GM23248 (cell line): Measurements from ENCODE around the gene ABHD6. TPM values are rescaled to one million over a fixed set of nuclear protein-coding genes. Genes with fewer than 3 reads are reported as not detected.

Source experiments
- DNase-seq: peaks from one replicate; pipeline ENCODE4 v3.0.0-alpha.2; 2015
- H2AFZ ChIP-seq: fragments of 200-600 bp; sonication (generic); 2 replicates; pipeline ENCODE4 v1.6.1; 2016; ENCODE audit warnings: antibody characterized with exemption
- H3F3A ChIP-seq: fragments of 200-600 bp; sonication (generic); 2 replicates; pipeline ENCODE4 v1.6.1; 2016; ENCODE audit warnings: mild to moderate bottlenecking, antibody characterized with exemption, mixed run types; ENCODE audit not compliant: insufficient read depth
- H3K27ac ChIP-seq: fragments of 200-600 bp; sonication (generic); 2 replicates; pipeline ENCODE4 v1.5.1; 2016; ENCODE audit warnings: mild to moderate bottlenecking
- H3K27me3 ChIP-seq: fragments of 200-600 bp; sonication (generic); replicated peaks from 2 replicates; pipeline ENCODE4 v1.6.1; 2016; ENCODE audit warnings: mild to moderate bottlenecking; ENCODE audit not compliant: insufficient read depth
- H3K36me3 ChIP-seq: fragments of 200-600 bp; sonication (generic); 2 replicates; pipeline ENCODE4 v1.6.1; 2016; ENCODE audit warnings: low read depth, mild to moderate bottlenecking
- H3K4me1 ChIP-seq: fragments of 200-600 bp; sonication (generic); 2 replicates; pipeline ENCODE4 v1.6.1; 2016; ENCODE audit warnings: mild to moderate bottlenecking; ENCODE audit not compliant: insufficient read depth
- H3K4me2 ChIP-seq: fragments of 200-600 bp; sonication (generic); one replicate; pipeline ENCODE4 v1.6.1; 2016; ENCODE audit warnings: mild to moderate bottlenecking; ENCODE audit not compliant: unreplicated experiment
- H3K4me3 ChIP-seq: fragments of 200-600 bp; sonication (generic); 2 replicates; pipeline ENCODE4 v1.5.1; 2016; ENCODE audit warnings: mild to moderate bottlenecking
- H3K79me2 ChIP-seq: fragments of 200-600 bp; sonication (generic); 2 replicates; pipeline ENCODE4 v1.6.1; 2016; ENCODE audit warnings: mild to moderate bottlenecking; ENCODE audit not compliant: insufficient read depth
- H3K9ac ChIP-seq: fragments of 200-600 bp; sonication (generic); 2 replicates; pipeline ENCODE4 v1.6.1; 2016; ENCODE audit warnings: mild to moderate bottlenecking
- H3K9me2 ChIP-seq: fragments of 200-600 bp; sonication (generic); 2 replicates; pipeline ENCODE4 v1.6.1; 2016; ENCODE audit warnings: mixed run types, mild to moderate bottlenecking, moderate library complexity; ENCODE audit not compliant: insufficient read depth
- H3K9me3 ChIP-seq: fragments of 200-600 bp; sonication (generic); one replicate; pipeline ENCODE4 v1.6.1; 2017; ENCODE audit warnings: low read depth
- H4K20me1 ChIP-seq: fragments of 200-600 bp; sonication (generic); 2 replicates; pipeline ENCODE4 v1.6.0; 2016; ENCODE audit not compliant: insufficient read depth
- EZH2 ChIP-seq: fragments of 200-600 bp; sonication (generic); IDR thresholded peaks from 2 replicates; pipeline ENCODE4 v1.6.1; 2018; ENCODE audit warnings: antibody characterized with exemption, mild to moderate bottlenecking; ENCODE audit not compliant: insufficient read depth, poor library complexity, severe bottlenecking
- EZH2phosphoT487 ChIP-seq: fragments of 200-600 bp; sonication (generic); IDR thresholded peaks from 2 replicates; pipeline ENCODE4 v1.6.1; 2018; ENCODE audit warnings: antibody characterized with exemption, moderate library complexity, mild to moderate bottlenecking, low read depth; ENCODE audit not compliant: insufficient read depth
- WGBS, 2 experiments: methylation state at CpG; one replicate each; pipeline ENCODE4 v1.1.6; 2015 to 2017; ENCODE audit warnings: low lambda C conversion rate in 2 of 2, low coverage in 1 of 2; ENCODE audit errors: missing lambda C conversion rate in 2 of 2; 5-methylcytosine and 5-hydroxymethylcytosine counted together
- in situ Hi-C: fragments of 300-500 bp; cut with MboI; formaldehyde crosslinking; loops from 2 replicates; pipeline ENCODE4 v1.15.0; 2020
- polyA plus RNA-seq: library from polyadenylated mRNA; unstranded; fragments of >200 nt; fragmentation: Nextera tagmentation; extraction: Ambion mirVana; gene quantifications from 2 replicates; pipeline ENCODE4 v1.2.1, GENCODE V29; 2016
- total RNA-seq: library from RNA; depleted of rRNA; stranded (reverse); fragments of >200 nt; shearing (Covaris generic); gene quantifications from 2 replicates; pipeline ENCODE4 v1.2.3, GENCODE V29; 2014

ABHD6 gene
- total and polyA plus RNA-seq, 2 experiments from 2014 or later = 4.4 to 5.3 TPM

DNA sequence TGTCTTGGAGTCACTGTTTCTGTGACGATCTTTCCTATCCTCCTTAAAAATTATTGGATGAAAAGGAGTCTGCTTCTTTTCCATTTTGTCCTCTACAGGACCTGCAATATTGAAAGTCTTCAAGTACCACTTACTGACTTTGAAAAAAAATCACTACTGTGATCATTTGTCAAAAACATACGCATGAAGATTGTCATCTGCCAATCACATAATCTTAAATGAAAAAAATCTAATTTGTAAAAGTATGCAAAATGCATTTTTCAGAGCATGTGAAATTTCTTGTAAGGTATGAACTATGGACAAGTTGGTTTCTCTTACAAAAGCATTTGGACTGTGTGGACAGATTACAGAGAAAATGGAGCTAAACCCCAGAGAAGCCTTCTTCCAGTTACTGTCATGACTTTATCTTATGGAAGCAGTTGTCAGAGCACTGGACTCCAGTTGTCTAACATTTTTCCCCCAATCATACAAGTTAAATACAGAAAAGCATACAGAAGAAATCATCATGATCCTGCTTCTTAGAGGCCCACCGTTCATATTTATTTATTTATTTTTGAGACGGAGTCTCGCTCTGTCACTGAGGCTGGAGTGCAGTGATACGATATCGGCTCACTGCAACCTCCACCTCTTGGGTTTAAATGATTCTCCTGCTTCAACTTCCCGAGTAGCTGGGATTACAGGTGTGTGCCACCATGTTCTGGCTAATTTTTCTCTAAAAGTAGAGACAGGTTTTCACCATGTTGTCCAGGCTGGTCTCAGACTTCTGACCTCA is 91.7 kb downstream of the ABHD6 start:
- H3K27ac ChIP-seq = no peak overlapping the region
- TF ChIP-seq EZH2 = no peak
- TF ChIP-seq EZH2phosphoT487 = no peak
- H3K9me2 ChIP-seq = no peaks in the 10 kb centered on the region
- H2AFZ ChIP-seq = no peak overlapping the region
- H3K9me3 ChIP-seq = no peaks in the 10 kb centered on the region
- no peaks in the 10 kb centered on the region for H3K27me3 ChIP-seq
- no peak overlapping the region for H3K4me2 ChIP-seq
- in situ Hi-C loops = loop anchor here (5.0 to 10.0 kb wide), 2 partner anchors 78 to 205 kb away; partner anchors contain the start of gene ACOX2
- 90 to 92% methylated on average over 8 of the region's 8 CpGs for whole genome bisulfite sequencing, 2 experiments
- H3K79me2 ChIP-seq = peaks cover 13% of the 10 kb centered on the region
- no peak overlapping the region for H3K4me3 ChIP-seq
- DNase-seq = no peak
- no peak overlapping the region for H3K9ac ChIP-seq
- H4K20me1 ChIP-seq = no peaks in the 10 kb centered on the region
- no peaks in the 10 kb centered on the region for H3K36me3 ChIP-seq
- peaks cover 23% of the 10 kb centered on the region for H3F3A ChIP-seq
- H3K4me1 ChIP-seq = peaks cover 21% of the 10 kb centered on the region

DNA sequence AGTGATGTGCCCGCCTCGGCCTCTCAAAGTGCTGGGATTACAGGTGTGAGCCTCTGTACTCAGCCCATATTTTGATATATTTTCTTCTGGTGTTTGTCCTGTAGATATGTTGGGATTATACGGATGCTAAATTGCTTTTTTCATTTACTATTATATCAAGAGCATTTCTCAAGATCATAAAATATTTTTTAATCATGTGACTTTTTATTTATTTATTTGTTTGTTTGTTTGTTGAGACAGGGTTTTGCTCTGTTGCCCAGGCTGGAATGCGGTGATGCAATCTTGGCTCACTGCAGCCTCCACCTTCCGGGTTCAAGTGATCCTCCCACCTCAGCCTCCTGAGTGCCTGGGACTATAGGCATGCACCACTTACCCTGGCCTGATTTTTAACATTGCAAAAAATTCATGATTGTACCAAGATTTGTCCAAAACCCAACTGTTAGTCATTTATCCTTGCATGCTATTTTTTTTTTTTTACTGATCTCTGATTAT is 92.4 kb downstream of the ABHD6 start:
- no peaks in the 10 kb centered on the region for H3K9me2 ChIP-seq
- no peak overlapping the region for H3K4me3 ChIP-seq
- no peaks in the 10 kb centered on the region for H3K9me3 ChIP-seq
- H2AFZ ChIP-seq = no peak overlapping the region
- H3K9ac ChIP-seq = peak overlapping the region; percentile 33
- no peak overlapping the region for H3K27ac ChIP-seq
- peaks cover 26% of the 10 kb centered on the region for H3F3A ChIP-seq
- TF ChIP-seq EZH2phosphoT487 (no peak), EZH2 (no peak)
- in situ Hi-C loops = loop anchor here (5.0 to 10.0 kb wide), 2 partner anchors 77 to 205 kb away; partner anchors contain the start of gene ACOX2
- peaks cover 16% of the 10 kb centered on the region for H3K79me2 ChIP-seq
- H3K27me3 ChIP-seq = no peaks in the 10 kb centered on the region
- H3K36me3 ChIP-seq = no peaks in the 10 kb centered on the region
- H3K4me1 ChIP-seq = peaks cover 25% of the 10 kb centered on the region
- H4K20me1 ChIP-seq = no peaks in the 10 kb centered on the region
- peak overlapping the region; percentile 60 for H3K4me2 ChIP-seq
- WGBS, 2 experiments = 70 to 75% methylated on average over 5 of the region's 5 CpGs
- DNase-seq = no peak

DNA sequence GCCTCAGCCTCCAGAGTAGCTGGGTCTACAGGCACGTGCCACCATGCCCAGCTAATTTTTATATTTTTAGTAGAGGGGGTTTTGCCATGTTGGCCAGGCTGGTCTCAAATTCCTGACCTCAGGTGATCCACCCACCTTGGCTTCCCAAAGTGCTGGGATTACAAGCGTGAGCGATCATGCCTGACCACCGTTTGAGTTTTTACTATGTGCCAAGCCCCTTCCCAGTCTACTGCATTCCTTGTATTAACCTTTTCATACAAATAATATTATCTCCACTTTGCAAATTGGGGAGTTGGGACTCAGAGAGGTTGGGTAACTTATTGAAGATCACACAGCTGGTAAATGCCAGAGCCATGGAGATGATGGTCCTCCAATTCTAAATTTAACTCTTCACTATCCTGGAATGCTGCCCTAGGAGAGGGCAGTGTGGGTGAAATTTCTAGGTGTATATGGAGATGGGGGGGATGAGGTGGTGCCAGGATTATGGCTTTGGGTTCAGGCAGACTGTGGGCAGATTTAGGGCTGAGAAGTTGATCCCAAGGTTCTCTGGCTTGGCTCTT is 94.1 kb downstream of the ABHD6 start:
- H4K20me1 ChIP-seq = no peaks in the 10 kb centered on the region
- no peak overlapping the region for H3K4me2 ChIP-seq
- DNase-seq = no peak
- no peak overlapping the region for H3K4me3 ChIP-seq
- H2AFZ ChIP-seq = peak overlapping the region; percentile 96; the same call in 1 of the 2 replicates
- H3K27ac ChIP-seq = no peak overlapping the region
- in situ Hi-C loops = no loop called here
- no peak for TF ChIP-seq EZH2
- no peak for TF ChIP-seq EZH2phosphoT487
- H3K9me2 ChIP-seq = no peaks in the 10 kb centered on the region
- peaks cover 18% of the 10 kb centered on the region for H3K79me2 ChIP-seq
- H3F3A ChIP-seq = peaks cover 39% of the 10 kb centered on the region
- H3K9me3 ChIP-seq = no peaks in the 10 kb centered on the region
- H3K9ac ChIP-seq = peak overlapping the region; percentile 86; the same call in 1 of the 2 replicates
- H3K4me1 ChIP-seq = peaks cover 29% of the 10 kb centered on the region
- 57 to 62% methylated on average over 4 of the region's 4 CpGs for WGBS, 2 experiments
- no peaks in the 10 kb centered on the region for H3K27me3 ChIP-seq
- H3K36me3 ChIP-seq = no peaks in the 10 kb centered on the region

DNA sequence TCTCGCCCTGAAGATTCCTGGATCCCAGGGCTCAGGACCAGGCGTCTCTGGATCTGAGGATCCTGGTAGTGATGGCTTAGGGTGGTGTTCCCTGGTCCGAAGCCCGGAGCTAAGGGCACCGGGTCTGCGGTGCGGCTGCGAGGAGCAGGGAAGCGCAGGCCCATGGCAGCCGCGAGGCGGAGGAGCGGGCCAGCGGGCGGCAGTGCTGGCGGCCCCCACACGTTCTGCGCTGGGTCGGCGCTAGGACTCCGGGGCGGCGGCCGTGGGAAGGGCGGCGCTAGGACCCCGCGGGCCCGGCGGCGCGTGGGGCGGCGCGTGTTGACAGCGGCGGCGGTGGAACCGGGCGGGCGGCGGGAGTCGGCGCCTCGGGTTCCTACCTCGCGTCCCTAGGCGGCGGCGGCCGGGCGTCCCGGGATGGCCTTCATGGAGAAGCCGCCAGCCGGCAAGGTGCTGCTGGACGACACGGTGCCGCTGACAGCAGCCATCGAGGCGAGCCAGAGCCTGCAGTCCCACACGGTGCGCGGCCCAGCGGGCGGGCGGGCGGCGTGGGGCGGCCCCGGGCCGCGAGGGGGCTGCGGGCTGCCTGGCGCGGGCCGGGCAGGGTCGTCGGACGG is 95.1 kb downstream of the ABHD6 start, which contains the start of gene PXK:
Gene PXK, plus strand, starts transcription at position 318 of the 614 bp plus-strand sequence. Its CDS starts 97 bp downstream, at position 415.
- peak within 1 kb of the TSS; percentile 97 for H3K4me2 ChIP-seq
- no peaks in the 10 kb centered on the region for H3K9me3 ChIP-seq
- H3K36me3 ChIP-seq = no peaks in the 10 kb centered on the region
- H3K79me2 ChIP-seq = peaks cover 28% of the 10 kb centered on the region
- H2AFZ ChIP-seq = peak within 1 kb of the TSS; percentile 96
- H3F3A ChIP-seq = peaks cover 49% of the 10 kb centered on the region
- H3K9ac ChIP-seq = peak within 1 kb of the TSS; percentile 86
- H3K4me3 ChIP-seq = peak within 1 kb of the TSS; percentile 94
- no peaks in the 10 kb centered on the region for H3K9me2 ChIP-seq
- H3K4me1 ChIP-seq = peaks cover 33% of the 10 kb centered on the region
- peak within 1 kb of the TSS; percentile 99 for H3K27ac ChIP-seq
- in situ Hi-C loops = no loop called here
- WGBS, 2 experiments = 2% methylated on average over 34 to 42 of the region's 79 CpGs
- no peaks in the 10 kb centered on the region for H3K27me3 ChIP-seq
- H4K20me1 ChIP-seq = no peaks in the 10 kb centered on the region
- no peak for TF ChIP-seq EZH2
- TF ChIP-seq EZH2phosphoT487 = no peak
- peak; percentile 94 for DNase-seq
